ENCODE measurements around the gene CALML3. TPM values are rescaled to one million over a fixed set of nuclear protein-coding genes. Genes with fewer than 3 reads are reported as not detected.
A peak's percentile ranks its signal among the peaks of the same experiment; 100 is the strongest.

CALML3 gene
- total and polyA plus RNA-seq, 2 of the 8 experiments (the other 6 are each of a cell fraction or from before 2014, with no cell fraction given) = not detected

- Histone ChIP-seq H3K14ac (ENCODE audit: insufficient read length) (no peak overlapping the region), H2BK120ac (replicated peaks; ENCODE audit: low read depth, low read length) (no peak overlapping the region), H2BK20ac (ENCODE audit: low read length) (no peak overlapping the region), H3K4ac (replicated peaks; ENCODE audit: insufficient read length, low read depth, low read length) (no peak overlapping the region), H3K36me3 (ENCODE audit: control insufficient read depth in 2 of 4, insufficient read depth in 4 of 4, low read length in 3 of 4) (no peaks in the 10 kb centered on the region), H2AK5ac (ENCODE audit: low read depth, low read length) (no peak overlapping the region), H2BK15ac (ENCODE audit: low read length) (no peak overlapping the region), H3K79me2 (ENCODE audit: control insufficient read depth in 1 of 2, insufficient read depth in 2 of 2, low read length in 2 of 2) (no peaks in the 10 kb centered on the region), H2BK12ac (ENCODE audit: low read depth, low read length) (peak overlapping the region; percentile 9; the same call in 1 of the 2 replicates), H4K5ac (ENCODE audit: insufficient read length, low read depth, low read length) (no peak overlapping the region), H3K4me1 (replicated peaks in 1 of 4; ENCODE audit: control insufficient read depth in 3 of 4, insufficient read depth in 4 of 4, low read length in 3 of 4) (peaks cover 0 to 4% (median 1%) of the 10 kb centered on the region in 4 experiments; a peak in 5 of 7 replicates), H3K79me1 (ENCODE audit: low read depth, low read length) (no peaks in the 10 kb centered on the region), H2BK5ac (ENCODE audit: low read depth, low read length) (no peak overlapping the region), H4K91ac (replicated peaks; ENCODE audit: insufficient read length, low read length) (peak overlapping the region; percentile 79), H3K27me3 (replicated peaks in 1 of 4; ENCODE audit: control insufficient read depth in 3 of 4, extremely low read depth in 1 of 4, insufficient read depth in 3 of 4, low read length in 3 of 4) (no peaks in the 10 kb centered on the region), H3K9ac (replicated peaks in 1 of 4; ENCODE audit: extremely low read depth in 1 of 4, low read depth in 3 of 4, low read length in 3 of 4) (no peak overlapping the region), H4K8ac (ENCODE audit: extremely low read depth, insufficient read depth, low read length) (peak overlapping the region; percentile 40; the same call in 1 of the 2 replicates), H4K20me1 (replicated peaks in 1 of 2; ENCODE audit: control insufficient read depth in 1 of 2, insufficient read depth in 2 of 2, low read length in 2 of 2) (no peaks in the 10 kb centered on the region), H3K56ac (replicated peaks; ENCODE audit: insufficient read length, low read depth, low read length) (no peak overlapping the region), H3K18ac (ENCODE audit: extremely low read depth, low read length) (no peak overlapping the region), H3K9me3 (ENCODE audit: insufficient read depth in 2 of 2, low read depth in 1 of 2, low read length in 1 of 2) (no peaks in the 10 kb centered on the region), H3K4me3 (ENCODE audit: extremely low read depth in 1 of 4, insufficient read depth in 2 of 4, low read depth in 3 of 4, low read length in 4 of 4) (no peak overlapping the region), H3K23ac (ENCODE audit: insufficient read length) (no peak overlapping the region), H3K4me2 (ENCODE audit: insufficient read depth in 1 of 2, low read depth in 2 of 2, low read length in 2 of 2) (no peak overlapping the region), H3K27ac (ENCODE audit: low read depth, low read length) (no peak overlapping the region), H2AFZ (ENCODE audit: low read length) (no peak overlapping the region), H3K23me2 (ENCODE audit: low read depth, low read length) (no peaks in the 10 kb centered on the region)
- DNase-seq (ENCODE audit: low read depth in 1 of 2, low spot score in 2 of 2) = no peak
- FAIRE-seq = no peak
- WGBS, 2 experiments (ENCODE audit: extremely low coverage in 1 of 2, insufficient coverage in 1 of 2, insufficient read length in 1 of 2, insufficient replicate concordance in 2 of 2, low coverage in 1 of 2, low lambda C conversion rate in 2 of 2, missing lambda C conversion rate in 1 of 2) = 83% methylated on average over 10 of the region's 10 CpGs; no CpG with 5 or more reads in 1 of the 2 experiments
- ChIA-PET CTCF (ENCODE audit: partially characterized antibody) (interaction anchor here (0.7 to 1.2 kb wide), 2 partner anchors 30 to 63 kb away, joined by 3 to 4 read pairs; no protein-coding TSS in a partner anchor), POLR2A (ENCODE audit: partially characterized antibody) (no interaction called here)
- no peak for TF ChIP-seq MAFK (IDR thresholded peaks at IDR 0.05; ENCODE audit: low read depth, low read length)
- no peak for TF ChIP-seq RAD21 (IDR thresholded peaks at IDR 0.05 in 1 of 2, conservative IDR thresholded peaks at IDR 0.05 in 1 of 2; ENCODE audit: low read depth in 2 of 2, low read length in 2 of 2)
- TF ChIP-seq BACH1 (IDR thresholded peaks at IDR 0.05; ENCODE audit: low read length) = no peak
- no peak for TF ChIP-seq SIX5 (IDR thresholded peaks at IDR 0.05; ENCODE audit: low read depth, low read length)
- TF ChIP-seq BRCA1 (IDR thresholded peaks at IDR 0.05; ENCODE audit: low read depth, low read length) = no peak
- no peak for TF ChIP-seq CTCF (IDR thresholded peaks at IDR 0.05; ENCODE audit: control extremely low read depth in 1 of 3, insufficient read depth in 1 of 3, low read depth in 1 of 3, low read length in 3 of 3)
- TF ChIP-seq NANOG (IDR thresholded peaks at IDR 0.05; ENCODE audit: insufficient read depth, low read depth, low read length, poor library complexity, severe bottlenecking) = no peak
- TF ChIP-seq RBBP5 (IDR thresholded peaks at IDR 0.05; ENCODE audit: borderline replicate concordance, low read depth, low read length) = no peak
- TF ChIP-seq CREB1 (IDR thresholded peaks at IDR 0.05) = no peak
Measured at GRCh38 chr10:5560142-5560816, 35.5 kb downstream of the CALML3 start.

Data from H1 (cell line).